GM19468 (cell line): ENCODE measurements around the gene GPR34.
"Not testable (repeated sequence)": the region's sequence is repeated elsewhere in the genome, so short reads cannot be mapped to it uniquely, and the experiment has no call there.

Experiments
- ATAC-seq: cut with Tn5 transposase; IDR thresholded peaks from one replicate; pipeline ENCODE4 v1.9.1; 2021; ENCODE audit warnings: mild to moderate bottlenecking, moderate library complexity, moderate number of reproducible peaks; ENCODE audit not compliant: unreplicated experiment; ENCODE audit errors: extremely low read depth

Gene GPR34, protein sequence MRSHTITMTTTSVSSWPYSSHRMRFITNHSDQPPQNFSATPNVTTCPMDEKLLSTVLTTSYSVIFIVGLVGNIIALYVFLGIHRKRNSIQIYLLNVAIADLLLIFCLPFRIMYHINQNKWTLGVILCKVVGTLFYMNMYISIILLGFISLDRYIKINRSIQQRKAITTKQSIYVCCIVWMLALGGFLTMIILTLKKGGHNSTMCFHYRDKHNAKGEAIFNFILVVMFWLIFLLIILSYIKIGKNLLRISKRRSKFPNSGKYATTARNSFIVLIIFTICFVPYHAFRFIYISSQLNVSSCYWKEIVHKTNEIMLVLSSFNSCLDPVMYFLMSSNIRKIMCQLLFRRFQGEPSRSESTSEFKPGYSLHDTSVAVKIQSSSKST

DNA sequence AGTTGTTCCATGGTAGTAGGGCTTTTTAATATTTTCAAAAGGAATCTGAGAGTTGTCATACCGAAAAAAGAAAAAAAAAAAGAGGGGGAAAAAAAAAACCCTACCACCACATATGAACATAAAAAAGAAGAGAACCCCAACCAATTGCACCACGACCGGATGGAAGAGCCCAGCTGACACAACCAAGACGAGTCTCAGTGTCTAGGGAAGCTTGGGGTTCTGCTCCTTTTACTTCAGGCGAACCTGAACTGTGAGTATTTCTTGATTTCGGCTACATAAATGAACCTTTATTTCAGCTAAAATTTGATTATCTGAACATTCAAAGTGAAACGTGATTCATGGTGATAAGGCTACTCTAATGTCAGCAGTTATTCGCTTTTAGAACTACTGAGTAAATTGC lies at the start of gene GPR34:
Gene GPR34 (plus strand): TSS at position 139 of the 400 bp plus-strand sequence. CDS start 6,661 bp downstream, outside the sequence.
- ATAC-seq, result no peak

DNA sequence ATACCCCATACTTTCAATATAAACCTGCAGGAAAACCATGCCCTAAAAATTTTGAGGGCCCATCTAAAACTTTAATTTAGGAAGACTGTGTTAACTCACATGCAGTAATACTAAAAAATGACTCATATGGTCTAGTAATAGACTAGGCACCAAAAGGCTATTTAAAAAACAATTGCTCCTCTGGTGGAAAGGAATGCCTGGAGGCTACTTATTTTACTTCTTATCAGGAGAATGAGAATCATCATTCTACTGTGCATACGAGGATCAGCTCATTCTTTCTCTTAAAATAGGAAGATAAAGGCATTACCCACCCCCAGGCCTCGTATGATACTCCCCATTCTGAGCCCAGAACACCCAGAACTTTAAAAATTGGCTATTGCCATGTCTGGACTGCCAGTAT lies 42.6 kb upstream of the GPR34 start:
- ATAC-seq, result not testable (repeated sequence)

DNA sequence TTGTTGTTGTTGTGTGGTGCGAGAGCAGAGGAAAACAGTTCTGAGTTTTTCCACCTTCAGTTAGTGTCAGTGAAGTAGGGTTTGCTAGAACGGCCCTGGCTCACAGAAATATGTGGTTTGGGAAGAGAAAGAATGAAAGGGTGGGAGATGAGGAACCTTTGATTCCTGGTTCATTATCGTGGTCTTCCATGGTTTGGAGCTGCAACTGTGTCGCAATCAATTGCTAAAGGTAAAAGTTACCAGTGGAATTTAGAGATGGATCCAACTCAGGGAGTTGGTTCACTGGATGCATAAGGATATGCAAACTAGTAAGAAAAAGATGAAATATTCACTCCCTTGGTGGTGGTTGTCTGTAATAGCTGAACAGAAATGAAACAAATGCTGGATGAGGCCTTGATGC lies 35.6 kb upstream of the GPR34 start:
- no peak for ATAC-seq

DNA sequence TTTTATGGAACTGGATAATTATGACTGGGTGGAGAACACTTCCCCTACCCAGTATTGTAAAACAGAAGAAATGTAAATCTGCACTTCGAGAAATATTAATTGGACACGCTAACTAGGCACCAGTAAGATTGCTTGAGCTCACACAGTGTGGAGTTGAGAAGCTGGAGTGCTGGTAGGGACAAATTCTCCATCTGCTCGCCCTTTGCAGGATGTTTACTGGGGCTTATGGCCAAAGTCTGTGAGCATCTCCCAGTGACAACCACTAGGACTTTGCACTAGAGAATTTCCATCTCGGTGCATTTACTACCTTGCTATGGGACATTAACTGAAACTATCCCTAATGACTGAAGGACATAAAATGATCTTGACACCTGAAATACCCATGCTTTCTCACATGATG lies 33.7 kb upstream of the GPR34 start:
- no peak for ATAC-seq

DNA sequence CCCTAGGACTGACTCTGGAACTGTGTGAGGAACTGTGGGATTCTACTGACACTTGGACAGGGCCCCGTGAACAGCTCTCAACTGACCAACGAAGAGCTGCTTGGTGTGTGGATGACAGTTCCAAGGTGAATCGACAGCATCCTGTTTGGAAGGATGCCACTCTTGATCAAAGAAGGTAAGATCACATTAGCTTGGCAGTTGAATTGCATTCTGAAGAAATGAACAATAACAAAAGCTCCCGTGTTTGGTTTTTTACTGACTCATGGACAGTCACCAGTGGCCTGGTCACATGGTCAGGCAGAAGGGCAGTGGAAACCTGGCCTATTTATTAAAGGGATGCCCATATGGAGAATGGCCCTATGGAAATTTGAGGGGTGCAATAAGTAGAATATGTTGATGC lies 33.1 kb upstream of the GPR34 start:
- ATAC-seq, result no peak

DNA sequence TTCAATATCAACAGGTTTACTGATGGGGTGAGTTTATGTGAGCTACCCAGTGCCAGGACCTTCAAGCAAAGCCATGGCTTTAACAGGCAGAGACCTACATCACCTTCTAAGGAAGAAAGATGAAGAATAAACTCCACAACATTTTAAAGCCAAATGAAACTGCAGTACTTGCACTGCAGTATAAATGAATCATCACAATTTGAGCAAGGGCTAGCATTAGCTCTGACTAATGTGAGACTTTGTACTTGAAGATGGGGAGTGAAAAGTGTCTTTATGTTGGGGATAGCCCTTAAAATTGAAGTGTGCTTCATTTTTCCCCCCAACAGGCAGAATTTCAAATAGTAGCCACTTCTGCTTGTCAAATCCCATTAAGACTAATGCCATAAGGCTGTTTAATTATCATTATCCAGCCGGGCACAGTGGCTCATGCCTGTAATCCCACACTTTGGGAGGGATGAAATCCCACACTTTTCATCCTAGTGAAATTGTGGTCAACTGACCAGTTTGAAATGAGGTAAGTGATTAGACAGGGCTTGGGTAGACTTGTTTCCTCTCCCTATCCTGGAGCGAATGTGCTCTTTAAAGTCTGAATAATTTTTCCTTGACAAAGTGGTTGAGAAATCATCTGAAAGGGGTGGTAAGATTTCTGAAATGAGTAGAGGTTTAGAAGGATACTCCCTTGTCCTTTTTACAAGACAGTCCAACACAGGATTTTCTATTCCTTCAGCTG lies 27.2 kb upstream of the GPR34 start:
- ATAC-seq, result no peak

DNA sequence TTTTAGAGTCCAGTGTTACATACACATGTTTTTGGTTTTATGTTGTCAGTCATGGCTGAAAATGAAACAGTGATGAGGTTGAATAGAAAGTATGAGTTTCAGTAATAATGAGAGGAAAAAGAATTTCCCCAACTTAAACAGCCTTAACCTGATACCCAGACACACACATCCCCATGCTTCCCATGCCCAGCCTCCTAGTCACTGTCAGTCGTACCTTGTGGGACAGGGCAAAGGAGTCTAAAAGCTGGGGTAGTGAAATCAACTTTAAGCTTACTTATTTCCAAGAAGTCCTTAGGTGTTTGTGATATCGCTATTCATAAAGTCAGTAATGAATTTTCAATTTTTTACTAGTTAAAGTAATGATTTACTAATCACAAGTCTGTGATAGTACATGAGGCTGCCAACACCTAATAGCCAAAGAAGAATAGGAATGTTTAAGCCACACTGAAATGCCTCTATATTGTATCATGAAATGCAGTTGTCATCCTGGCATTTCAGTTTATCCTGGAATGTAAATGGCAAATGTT lies 24.3 kb upstream of the GPR34 start:
- peak; percentile 37 for ATAC-seq

DNA sequence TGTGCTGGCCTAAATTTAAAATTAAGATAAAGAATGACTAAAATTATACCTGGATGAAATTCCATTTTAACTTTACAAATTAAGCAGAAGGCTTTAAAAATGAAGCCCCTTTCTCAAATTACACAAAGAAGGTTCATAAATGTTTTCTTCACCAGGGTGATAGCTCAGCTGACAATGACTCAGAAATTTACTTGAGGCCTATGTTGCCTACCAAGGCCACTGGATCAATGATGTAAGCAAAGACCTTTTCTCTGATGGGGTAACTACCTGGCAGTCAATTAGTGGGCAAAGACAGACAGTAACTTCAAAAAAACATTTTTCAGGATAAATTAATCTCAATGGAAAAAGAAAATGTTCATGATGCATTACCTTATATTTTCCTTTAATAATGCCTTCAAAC lies 23.9 kb upstream of the GPR34 start:
- ATAC-seq, result no peak

DNA sequence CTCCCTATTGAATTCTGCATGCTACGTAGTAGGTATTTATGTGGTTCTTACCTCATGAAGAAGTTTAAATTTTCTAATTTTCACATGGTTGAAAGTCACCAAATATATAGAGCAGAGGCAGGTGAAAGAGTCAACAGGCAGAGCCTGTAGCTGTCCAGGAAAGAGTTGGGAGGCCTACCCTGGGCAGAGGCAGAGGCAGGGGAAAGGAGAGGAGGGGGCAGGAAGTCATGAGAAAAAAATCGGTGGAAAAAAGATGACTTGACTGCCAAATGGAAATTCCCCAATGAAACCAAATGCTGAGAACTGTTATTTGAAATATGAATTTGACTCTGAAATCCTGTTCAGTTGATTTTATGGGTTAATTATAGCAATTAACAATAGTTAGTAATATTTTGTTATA lies 23.1 kb upstream of the GPR34 start:
- no peak for ATAC-seq

DNA sequence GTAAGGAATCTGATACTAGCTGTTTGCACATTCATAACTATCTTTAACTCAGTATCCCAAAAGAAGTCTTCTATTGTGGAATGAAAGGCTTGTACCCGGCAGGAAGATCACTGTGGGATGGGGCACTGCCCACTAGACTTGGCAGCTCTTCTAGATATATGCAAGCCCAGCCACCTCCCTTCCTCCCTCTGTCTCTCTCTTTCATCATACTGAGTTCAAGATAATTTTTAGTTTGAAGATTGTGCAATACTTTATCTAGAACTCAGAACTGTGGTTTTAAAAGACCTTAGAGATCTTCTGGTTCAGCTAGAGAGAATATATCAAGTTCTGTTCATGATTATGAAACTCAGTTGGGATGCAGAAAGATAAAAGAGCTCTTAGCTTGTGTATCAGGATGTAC lies 22.5 kb upstream of the GPR34 start:
- no peak for ATAC-seq

DNA sequence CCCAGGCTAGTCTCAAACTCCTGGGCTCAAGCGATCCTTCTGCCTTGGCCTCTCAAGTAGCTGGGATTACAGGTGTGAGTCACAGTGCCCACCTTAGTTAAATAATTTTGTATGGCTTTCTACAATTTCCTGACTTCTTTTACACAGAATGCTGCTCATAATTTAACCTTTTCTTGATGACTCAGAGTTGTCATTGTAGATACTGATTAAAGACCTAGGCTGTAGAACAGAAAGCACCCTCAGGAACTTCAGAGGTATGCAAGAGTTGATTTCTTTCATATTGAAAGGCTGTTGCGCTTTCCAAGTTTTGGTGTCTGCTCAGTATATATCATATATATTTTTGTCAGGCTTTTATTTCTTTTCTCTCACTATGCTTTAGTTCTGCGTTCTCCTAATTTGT lies 21.1 kb upstream of the GPR34 start:
- no peak for ATAC-seq

DNA sequence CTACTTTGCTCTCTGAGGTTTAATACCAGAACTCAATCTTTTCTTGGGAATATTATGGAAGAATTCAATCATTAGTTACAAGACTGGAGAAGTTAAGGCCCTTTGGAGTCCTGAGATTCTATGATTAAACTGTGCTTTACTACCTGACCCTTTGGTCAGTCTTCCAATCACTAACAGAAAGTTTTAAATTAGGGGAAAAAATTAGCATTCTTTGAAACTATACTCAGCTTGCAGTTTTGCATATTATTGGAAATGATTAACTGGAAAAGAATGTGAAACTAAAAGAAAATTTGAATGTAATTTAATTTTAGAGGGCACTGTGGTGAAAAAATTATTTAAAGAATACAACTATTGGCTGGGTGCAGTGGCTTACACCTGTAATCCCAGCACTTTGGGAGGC lies 18.7 kb upstream of the GPR34 start:
- ATAC-seq, result no peak

DNA sequence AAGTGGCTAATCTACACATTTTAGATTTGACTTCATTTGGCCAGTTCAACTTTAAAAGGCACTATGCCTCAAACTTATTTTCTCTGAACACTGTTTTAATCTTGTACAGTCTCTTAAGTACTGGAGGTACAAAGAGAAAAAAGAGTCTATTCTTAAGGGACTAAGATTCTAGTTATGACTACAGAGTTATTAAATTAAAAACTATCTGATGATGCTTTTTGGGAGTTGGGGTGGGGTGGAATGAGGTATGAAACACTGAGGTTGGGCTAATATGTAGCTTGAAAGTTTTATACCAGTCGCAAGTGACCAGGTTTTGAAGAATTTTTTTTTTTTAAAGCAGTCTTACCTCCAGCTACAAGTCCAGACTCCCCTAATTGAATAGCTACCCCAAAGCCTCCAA lies 17.7 kb upstream of the GPR34 start:
- ATAC-seq, result no peak

DNA sequence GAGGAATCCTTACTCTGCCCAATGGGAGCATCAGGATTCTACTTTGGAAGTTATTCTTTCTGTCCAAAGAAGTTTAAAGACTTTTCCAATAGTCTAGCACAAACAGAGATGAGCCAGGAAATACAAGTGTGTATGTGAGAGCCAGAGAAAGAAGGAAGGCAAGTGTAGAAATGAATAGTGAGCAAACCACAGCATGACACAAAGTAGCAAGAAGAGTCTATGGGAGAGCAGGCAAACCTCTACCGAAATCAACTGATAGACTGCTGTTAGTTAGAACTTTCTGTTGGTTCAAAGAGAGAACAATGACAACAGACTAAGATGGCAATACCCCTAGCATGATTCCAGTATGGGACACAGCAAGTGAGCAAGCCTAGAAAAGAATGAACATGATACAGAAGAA lies 16.1 kb upstream of the GPR34 start:
- ATAC-seq, result no peak

DNA sequence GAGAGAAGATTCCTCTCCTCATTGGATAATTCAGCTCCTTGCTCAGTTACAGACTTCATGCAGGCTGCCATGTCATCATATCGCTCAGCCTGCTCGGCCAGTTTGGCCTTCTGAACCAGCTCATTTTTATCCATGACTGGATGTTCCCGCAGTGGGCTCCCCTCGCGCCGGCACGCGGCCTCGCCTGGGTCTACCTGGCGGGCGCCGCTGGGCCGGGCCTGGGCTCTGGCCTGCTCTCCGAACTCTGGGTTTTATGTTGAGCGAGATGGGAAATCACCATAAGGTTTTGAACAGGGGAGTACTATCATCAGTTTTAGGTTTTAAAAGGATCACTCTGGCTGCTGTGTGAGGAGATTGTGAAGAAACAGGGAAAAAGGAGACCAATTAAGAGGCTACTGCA lies 12.4 kb upstream of the GPR34 start:
- not testable (repeated sequence) for ATAC-seq

DNA sequence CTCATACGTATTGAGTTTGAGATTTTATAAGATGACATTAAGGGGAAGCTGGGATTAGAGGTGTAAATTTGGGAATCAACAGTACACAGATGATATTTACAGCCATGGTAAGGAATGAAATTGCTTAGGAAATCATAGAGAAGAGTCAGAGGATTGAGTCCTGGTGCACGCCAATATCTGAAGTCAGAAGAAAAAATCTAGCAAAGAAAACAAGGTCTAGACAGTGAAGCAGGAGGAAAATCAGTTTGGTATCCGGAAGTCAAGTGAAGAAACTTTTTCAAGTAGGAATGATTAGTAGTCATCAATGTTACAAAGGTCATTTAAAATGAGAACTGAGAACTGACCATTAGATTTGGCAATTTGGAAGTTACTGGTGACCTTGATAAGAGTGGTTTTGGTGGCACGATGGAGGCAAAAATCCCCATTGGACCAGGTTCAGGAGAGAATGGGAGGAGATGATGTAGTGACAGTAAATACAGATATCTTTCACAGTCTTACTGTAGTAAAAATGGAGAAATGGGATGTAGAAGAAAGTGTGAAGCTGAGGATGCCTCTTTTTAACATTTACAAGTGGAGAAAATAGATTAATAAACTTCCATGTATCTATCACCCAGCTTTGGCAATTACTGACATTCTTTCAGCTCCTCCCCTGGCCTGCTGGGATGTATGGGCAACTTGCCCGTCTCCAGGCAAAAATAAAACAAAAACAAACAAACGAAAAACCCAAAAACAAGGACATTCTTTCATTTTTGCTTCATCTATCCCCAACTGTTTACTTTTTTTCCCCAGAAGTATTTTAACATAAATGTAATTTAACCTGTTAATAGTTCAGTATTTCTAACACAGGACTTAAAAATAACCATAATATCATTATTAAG lies 11.4 kb upstream of the GPR34 start:
- ATAC-seq, result no peak

DNA sequence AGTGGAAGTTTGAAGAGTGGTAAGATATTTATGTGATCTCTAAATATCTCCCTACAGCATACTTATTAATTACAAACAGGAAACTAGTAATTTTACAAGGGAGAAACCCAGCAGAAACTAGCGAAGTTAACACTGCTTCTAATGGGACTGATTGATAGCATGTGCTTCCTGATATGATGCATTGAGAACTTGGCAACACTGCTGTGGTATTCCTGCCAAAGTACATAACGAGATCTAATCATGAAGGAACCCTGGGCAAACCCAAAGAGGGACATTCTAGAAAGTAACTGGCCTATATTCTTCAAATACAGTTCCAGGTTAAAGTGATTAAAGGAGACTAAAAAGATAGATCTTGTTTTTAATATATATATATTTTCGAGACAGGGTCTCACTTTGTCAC lies 4.6 kb upstream of the GPR34 start:
- ATAC-seq, result no peak

DNA sequence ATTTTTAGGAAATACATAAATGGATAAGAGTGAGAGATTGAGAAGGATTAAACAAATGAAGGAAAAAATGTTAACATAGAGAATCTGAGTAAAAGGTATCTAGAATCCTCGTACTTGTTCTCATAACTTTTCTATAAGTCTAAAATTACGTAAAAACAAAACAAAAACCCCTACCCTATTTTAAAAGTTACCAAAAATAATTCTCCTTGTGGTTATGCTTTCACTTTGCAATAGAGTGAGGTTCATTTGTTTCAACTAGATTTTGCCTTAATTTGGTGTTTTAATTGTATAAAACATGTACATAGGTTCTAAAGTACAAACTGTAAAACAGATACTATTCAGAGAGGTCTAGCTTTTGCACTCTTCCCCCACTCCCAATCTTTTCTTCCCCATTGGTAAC lies 3.8 kb upstream of the GPR34 start:
- no peak for ATAC-seq

DNA sequence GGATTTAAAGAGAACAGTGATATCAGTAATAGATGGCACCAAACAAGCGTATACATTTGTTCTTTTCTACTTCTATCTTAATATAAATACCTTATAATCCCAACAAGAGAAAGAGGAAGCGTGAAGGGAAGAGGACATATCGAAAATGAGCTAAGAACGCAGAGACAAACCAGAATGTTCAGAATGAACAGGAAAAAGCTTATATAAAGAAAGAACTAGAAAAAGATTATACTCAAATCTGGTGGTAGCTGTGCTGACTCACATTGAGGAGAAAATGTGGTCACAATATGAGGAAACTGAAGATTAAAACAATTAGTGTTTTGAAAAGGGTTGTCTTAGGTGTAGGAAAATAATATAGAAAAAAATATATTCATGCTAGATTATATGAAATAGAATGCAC lies 2.0 kb upstream of the GPR34 start:
- no peak for ATAC-seq

DNA sequence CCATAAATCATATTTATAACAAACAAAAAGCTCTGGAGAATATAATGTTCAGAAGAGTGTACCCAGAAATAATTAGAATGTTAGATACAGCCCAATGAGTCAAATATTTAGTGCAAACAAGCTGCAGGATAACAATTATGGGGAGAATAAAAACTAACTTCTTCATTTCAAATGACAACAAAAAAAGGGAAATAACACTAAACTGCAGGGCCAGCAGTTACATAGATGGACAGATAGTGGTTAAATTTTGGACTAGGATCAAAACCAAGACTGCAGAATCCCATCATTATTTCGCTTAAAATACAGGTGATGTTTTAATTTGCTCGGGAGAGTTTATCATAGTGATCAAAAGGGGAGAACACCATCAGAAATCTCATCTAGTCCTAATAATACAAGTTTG lies 617 bp upstream of the GPR34 start:
- ATAC-seq, result no peak

DNA sequence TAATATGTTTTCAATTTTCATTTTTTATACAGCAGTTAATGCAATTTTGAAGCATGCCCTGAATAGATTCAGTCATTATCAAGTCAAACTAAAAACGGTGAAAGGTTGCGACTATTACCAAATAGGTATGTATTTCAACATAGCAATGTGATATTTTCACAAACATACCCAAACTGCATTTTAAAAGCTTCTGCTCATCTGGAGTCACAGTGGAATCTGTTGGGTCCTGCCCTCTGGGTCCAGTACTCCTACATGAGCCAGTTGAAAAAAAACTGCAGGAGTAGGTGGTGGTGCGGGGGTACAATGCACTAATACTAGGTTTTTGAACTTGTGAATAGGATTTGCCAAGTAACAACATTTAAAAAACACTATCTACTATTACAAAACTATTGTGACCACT lies 938 bp downstream of the GPR34 start:
- no peak for ATAC-seq
